HG03342 (cell line): ENCODE results near the gene ETFBKMT.

Experiments
- ATAC-seq: cut with Tn5 transposase; IDR thresholded peaks from one replicate; pipeline ENCODE4 v1.9.1; 2021; ENCODE audit warnings: mild to moderate bottlenecking, moderate library complexity; ENCODE audit not compliant: unreplicated experiment

Gene ETFBKMT, protein sequence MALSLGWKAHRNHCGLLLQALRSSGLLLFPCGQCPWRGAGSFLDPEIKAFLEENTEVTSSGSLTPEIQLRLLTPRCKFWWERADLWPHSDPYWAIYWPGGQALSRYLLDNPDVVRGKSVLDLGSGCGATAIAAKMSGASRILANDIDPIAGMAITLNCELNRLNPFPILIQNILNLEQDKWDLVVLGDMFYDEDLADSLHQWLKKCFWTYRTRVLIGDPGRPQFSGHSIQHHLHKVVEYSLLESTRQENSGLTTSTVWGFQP

DNA sequence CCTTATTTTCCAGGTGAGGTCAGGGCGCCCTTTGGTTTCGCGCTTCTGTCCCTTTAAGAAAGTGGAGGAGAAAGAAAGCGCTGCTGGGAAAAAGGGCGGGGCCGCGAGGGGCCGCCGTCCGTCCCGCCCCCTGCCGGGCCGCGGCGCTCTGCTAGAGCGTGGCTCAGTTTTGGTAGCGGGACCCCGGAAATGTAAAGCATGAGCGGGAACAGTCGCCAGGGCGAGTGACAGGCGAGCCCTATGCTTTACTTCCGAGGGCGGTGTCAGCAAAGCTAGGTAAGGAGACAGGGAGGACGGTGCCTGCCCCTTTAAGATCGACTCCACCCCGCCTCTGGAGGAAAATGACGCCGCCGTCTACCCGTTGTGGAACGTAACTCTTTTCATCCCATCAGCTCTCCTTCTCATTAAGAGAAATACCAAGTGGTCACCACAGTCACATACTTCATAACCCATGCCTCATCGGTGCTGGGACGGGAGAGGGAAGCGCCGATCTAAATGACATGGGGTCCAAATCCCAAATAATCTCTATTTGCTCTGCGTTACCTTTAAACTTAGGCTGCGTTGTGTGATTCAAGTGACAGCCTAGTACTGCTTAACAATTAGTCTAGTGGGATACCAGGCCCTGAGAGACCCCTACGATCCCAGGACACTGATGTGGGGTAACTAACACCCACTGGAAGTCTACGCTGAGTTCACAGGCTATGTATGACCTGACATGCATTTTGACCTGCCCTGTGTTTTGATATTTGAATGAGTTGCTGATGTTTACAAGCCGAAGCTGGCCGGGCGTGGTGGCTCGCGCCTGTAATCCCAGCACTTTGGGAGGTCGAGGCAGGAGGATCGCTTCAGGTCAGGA is at the start of gene ETFBKMT:
Gene ETFBKMT (plus strand): TSS at position 602 of the 856 bp plus-strand sequence. CDS start 2,266 bp downstream, outside the sequence.
- ATAC-seq, result peak; percentile 99

DNA sequence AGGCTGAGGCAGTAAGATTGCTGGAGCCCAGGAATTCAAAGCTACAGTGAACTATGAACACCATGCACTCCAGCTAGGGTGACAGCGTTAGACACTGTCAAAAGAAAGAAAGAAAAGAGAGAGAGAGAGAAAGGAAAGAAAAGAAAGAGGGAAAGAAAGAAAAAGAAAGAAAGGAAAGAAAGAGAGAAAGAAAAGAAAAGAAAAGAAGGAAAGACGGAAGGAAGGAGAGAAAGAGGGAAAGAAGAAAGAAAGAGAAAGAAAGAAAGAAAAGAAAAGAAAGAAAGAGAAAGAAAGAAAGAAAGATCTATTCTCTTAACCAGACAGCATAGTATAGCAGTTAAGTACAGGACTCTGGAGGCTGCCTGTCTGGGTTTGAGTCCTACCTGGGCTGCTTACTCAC is 46.7 kb upstream of the ETFBKMT start:
- no peak for ATAC-seq

DNA sequence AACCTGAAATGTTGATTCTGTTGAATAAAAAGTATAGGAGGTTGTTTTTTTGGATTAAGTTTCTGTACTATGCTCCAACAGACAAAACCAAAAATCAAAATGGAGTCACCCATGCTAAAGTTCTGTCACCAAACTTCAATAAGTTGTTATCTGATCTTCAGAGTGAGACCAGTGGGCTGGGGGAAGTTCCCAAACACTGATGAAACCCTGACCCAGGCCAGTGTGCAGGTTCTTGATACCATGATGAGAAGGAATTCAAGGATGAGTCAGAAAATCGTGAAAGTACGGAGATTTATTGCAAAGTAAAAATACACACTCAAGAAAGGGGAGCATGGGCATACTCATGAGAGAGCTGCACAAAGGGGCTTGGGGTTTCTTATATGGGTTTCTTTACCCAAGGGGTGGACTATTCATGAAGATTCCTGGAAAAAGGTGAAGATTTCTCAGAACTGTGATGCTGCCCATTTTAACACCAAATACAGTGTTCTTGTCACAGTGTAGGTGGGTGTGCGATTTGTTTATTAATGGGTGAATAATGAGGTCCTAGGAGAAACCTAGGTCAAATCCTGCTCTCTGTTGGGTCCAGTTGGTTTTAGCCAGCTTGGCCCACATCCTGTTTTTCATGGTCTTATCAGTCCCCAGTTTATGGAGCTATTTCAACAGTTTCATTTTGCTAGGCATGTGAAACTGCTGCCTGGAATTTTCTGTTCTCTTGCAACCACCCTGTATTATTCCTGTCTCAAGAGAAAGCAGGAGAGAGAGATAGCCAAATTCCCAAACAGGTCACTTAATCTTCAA is 41.1 kb upstream of the ETFBKMT start:
- no peak for ATAC-seq

DNA sequence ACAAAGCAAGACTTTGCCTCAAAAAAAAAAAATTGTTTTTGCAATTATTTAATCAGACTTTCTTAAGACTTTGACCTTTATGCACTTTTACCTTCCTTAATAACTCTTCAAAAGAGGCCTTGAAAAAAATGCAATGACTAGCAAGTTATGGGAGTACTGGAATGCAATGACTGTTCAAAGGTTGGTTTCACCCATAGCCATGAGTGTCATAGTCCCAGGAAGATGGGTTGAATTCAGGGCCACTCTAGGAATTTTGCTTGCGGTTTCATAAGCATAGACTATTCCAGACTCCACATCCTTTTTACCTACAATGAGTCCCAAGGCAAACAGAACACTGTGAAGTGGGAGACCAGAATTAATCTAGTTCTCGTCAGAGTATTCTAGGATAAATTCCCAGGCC is 39.2 kb upstream of the ETFBKMT start:
- ATAC-seq, result no peak

DNA sequence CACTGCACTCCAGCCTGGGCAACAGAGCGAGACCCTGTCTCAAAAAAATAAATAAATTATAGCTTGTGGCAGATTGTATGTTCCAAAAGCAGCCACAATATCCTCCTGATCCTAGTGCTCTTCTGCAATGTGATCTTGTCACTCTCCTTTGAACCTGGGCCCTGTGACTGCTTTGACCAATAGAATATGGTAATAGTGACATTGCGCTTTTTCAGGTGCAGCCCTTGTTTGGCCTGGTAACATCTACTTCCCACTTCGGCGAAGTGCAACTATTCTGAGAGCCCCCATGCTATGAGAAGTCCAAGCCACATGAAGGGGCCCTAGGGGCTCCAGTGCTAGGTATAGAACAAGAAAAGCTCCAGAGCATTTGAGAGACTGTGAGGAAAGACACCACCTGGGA is 37.5 kb upstream of the ETFBKMT start:
- ATAC-seq, result no peak

DNA sequence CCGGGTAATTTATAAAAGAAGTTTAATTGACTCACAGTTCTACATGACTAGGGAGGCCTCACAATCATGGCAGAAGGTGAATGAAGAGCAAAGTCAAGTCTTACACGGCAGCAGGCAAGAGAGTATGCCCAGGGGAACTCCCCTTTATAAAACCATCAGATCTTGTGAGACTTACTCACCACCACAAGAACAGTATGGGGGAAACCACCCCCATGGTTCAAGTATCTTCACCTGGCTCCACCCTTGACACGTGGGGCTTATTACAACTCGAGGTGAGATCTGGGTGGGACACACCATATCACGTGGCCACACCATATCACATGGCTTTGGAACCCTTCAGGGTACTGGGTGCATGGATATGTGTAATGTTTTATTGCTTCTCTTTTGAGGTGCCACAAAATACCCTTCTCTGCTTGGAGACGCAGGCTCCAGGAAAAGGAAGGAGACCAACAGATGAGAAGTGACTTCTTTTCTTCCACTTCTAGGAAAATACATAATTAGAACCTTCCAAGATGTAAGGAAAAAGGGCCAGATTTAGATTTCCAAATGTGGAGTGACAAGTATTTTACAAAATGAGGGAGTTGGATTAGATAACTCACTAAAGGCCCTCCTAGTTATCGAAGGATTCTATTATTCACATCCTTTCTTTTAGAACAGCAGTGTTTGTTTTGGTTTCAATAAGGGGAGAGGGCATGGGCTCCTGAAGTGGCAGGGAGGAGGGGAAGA is 33.1 kb upstream of the ETFBKMT start:
- no peak for ATAC-seq

DNA sequence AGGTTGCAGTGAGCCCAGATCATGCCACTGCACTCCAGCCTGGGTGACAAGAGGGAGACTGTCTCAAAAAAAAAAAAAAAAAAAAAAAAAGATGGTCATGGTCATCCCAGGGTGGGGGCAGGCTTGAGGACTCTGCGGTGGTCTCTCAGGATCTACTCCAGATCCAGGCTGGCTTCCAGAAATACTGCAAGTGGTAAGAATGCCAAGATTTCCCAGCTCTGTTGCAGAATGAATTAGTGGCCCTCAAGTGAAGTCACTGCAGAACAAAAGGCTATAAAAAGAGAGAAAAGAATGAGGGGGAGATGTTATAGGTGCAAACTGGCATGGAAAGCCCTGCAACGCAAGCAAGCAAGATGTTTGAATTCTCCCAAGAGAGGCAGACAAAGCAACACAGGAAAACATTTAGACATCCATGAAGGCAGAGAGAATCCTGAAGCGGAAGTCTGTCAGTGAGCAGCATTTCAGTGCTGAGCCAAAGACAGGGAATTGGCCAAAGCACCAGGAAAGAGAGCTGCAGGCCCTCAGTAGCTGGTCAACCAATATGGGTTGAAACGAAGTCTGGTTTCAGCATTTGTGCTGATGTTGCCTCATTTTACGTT is 31.9 kb upstream of the ETFBKMT start:
- no peak for ATAC-seq

DNA sequence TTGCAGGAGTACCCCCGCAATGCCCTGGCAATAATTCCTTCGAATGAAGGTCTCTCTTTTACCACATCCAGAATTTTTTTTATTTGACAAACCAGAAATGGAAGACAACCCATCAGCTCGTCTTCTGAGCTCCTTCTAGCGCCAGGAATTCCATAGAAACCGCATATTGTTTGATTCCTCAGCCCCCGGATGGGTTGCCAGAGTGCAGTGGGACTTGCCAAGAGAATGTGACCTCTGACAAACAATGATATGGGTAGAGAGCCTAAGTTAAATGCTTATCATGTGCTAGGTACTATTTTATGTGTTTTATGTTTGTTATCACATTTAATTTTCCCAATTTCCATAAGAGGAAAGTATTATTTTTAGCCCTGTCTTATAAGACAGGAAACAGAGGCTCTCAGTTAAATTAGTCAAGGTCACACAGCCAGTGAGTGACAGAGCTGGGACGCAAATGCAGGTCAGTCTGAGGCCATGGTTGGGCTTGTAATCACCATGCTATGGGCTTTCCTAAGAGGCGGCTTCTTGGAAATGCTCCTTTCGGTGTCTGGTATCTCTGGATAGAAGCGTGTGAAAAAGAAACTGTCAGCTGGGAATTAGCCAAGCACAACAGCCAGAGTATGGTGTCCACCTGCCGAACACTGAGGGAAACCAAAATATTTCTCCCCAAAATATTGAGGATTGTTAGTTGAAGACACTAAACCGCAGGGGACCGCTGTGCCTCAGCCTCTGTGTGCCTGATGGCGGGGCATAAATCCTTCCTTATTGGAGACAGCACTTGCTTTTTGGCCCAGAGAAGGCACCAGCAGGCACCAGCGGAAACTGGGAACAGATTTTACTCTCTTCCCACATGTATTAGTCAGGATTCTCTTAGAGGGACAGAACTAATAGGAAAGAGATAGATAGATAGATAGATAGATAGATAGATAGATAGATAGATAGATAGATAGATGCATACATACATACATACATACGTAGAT is 29.4 kb upstream of the ETFBKMT start:
- ATAC-seq, result no peak

DNA sequence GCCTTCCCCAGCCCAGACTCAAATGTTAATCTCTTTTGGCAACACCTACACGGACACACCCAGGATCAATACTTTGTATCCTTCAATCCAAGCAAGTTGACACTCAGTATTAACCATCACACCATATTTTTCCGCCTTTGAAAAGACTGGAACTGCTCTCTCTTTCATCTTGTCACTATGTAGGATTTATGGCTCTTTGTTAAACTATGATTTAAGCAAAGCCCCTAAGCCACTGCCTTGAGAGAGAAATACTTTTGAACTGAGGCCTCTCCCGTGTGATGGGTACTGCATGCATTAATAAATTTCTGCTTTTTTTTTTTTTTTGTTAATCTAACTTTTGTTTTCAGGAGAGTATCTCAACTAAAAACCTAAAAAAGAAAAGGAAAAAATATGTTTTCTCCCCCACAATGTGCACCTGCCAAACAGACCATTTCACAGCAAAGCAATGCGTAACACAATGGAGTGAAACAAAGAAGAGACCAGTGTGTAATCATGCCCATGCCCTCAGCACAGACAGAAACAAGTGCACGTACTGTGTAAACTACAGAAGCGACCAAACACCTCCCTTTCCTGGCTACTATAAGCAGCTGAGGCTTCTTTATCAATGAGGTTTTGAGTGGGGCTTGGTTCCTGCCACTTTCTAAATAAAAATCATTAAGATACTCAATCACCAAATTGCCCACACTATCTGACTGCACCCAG is 28.3 kb upstream of the ETFBKMT start:
- ATAC-seq, result no peak

DNA sequence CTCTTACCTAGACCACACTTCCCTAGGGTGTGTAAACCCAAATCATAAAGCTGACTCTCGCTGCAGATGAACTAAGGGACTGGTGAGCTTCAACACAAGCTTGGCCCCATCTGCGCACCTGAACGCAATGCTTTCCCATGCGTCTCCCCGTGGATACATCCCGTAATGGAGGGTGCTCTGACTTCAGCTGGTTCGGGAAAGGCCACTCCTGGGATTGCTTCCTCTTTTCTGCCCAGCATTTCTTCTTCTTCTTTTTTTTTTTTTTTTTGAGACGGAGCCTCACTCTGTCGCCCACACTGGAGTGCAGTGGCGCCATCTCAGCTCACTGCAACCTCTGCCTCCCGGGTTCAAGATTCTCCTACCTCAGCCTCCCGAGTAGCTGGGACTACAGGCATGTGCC is 27.7 kb upstream of the ETFBKMT start:
- no peak for ATAC-seq

DNA sequence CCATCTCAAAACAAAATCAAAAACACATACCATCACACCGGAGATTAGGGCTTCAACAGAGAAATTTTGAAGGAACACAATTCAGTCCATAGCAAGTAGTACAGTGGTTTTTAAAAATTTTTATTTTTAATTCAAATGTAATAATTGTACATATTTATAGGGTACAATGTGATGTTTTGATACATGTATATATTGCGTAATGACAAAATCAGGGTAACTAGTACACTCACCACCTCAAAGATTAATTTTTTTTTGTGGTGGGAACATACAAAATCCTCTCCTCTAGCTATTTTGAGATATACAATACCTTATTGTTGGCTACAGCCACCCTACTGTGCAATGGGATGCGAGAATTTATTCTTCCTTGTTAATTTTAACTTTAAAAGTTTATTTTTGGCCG is 26.0 kb upstream of the ETFBKMT start:
- ATAC-seq, result no peak

DNA sequence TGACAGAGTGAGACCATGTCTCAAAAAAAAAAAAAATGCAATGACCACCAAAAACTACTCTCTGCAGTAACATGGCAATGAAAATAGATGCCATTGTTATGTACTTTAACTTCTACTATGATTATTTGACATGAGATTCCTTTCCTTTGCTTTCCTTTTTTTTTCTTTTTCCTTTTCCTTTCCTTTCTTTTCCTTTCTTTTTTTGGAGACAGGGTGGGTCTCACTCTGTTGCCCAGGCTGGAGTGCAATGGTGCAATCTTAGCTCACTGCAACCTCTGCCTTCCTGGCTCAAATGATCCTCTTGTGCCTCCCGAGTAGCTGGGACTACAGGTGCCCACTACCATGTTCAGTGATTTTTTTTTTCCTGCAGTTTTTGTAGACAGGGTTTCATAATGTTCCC is 24.9 kb upstream of the ETFBKMT start:
- ATAC-seq, result no peak

DNA sequence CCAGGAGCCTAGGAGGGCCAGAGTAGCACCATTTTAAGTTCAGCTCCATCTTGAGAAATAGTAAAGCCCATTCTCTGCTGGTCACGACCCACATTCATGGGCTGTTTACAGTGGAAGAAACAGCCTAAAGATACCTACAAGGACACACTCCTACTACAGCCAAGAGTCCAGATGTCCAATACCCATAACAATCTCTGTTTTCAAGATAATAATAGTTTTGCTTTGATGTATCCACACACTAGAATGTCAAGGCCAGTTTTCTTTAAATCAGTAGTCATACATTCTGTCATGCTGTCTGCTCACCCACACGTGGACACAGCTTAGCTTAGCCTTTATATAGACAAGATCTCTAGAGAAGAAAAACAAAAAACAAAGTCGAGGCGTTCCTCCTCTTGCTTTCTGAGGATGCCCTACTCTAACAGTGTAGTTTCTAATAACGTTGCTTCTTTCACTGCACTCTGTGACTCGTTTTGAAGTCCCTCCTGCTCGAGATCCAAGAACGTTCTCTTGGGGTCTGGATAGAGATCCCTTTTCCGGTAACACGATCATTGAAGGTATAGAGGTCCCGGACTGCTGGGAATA is 17.9 kb upstream of the ETFBKMT start:
- no peak for ATAC-seq

DNA sequence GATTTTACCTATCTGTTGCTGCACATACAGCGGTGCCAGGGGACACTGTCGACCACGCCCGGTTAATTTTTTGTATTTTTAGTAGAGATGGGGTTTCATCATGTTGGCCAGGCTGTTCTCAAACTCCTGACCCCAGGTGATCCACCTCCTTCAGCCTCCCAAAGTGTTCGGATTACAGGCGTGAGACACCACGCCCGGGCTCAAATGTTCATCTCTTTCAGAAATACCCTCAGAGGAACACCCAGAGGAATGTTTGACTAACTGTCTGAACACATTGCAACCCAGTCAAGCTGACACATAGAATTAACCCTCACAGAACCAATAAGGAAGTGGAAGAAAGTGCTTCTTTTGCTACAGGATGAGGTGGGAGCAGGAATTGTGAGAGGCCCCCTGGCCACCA is 15.0 kb upstream of the ETFBKMT start:
- no peak for ATAC-seq

DNA sequence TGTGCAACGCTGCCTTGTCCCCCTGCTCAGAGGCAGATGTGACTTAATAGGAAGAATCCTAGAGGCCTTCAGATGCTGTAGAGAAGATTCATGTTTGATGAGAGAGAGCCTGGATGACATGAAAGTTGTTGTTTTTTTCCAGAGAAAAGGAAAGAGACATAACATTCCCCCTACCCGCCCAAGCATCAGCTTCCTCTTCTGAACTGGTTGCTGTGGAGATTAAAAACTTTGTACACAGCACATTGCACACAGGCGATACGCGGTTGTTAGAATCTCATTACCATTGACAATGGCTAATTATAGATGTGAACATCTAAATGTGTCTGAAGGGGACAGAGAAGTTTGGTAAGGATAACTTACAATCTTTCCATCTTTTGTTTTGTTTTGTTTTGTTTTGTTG is 13.6 kb upstream of the ETFBKMT start:
- ATAC-seq, result no peak

DNA sequence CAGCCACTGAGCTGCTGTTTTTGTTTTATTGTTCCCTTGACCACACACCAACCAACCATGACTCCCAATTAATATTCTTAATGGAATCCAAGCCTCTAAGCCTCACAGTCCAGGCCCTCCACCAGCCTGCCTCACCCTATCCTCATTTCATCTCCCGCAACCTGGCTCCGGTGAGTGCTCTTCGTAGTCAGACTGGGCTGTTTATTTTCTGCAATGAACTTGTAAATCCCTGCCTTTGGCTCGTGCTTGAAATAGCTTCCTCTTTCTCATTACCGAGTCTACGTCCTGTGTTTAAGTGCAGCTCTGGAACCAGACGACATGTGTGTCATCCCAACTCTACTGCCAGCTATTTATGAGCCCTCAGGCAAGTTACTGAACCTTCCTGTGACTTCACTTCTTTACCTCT is 12.4 kb upstream of the ETFBKMT start:
- no peak for ATAC-seq

DNA sequence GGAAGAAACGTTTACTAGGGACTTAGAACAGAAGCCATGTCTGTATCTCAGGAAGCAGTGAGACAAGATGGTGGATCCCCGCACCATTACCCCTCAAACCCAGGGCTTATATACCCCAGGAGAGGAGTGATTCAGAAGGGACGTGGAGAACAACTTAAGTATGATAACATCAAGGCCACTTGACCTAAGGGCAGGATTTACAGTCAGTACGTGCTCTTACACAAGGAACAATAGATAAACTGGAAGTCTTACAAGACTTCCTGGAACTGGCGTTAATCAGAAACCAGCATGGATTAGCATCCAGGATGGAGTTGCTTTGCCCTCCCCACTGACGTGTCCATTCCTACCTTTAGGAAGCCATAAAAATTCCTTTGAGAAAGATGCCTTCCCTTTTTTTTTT is 8.6 kb upstream of the ETFBKMT start:
- no peak for ATAC-seq

DNA sequence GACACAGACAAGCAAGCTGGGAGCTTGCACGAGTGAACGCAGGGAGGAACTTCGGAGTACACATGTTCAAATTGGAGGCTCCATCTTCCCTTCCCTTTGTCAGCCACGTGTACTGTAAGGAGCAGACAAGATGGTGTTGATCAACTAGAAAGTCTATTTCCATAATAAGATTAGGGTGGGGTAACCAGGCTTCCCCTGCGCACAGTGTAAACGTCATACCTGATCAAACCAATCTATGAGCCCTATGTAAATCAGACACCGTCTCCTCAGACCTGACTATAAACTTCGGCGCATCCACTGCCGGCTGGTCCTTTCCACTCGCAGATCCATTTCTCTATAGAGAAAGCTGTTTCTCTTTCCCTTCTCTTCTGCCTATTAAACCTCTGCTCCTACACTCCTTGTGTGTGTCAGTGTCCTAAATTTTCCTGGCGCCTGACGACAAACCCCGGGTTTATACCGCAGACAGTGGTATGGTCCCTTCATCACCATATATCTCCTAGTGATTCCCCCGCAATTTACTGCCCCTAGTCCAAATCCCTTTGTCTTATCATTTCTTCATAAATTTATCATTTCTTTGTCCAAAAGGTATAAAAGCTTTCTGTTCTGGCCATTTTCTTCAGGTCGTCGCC is 7.5 kb upstream of the ETFBKMT start:
- no peak for ATAC-seq
